Peyer's patch (tissue), 4 donors: ENCODE data around the gene CBLB. TPM values are rescaled to one million over a fixed set of nuclear protein-coding genes. Genes with fewer than 3 reads are reported as not detected.

Experiments
- DNase-seq, 3 donors: peaks; one replicate each; pipeline ENCODE4 v3.0.0-alpha.2; 2017 to 2019
- H3K27ac ChIP-seq, 4 donors: fragments of 200-600 bp; sonication (generic); one replicate each; pipeline ENCODE4 v1.5.1; 2016 to 2019
- H3K27me3 ChIP-seq, 2 donors: fragments of 200-600 bp; sonication (generic); one replicate each; pipeline ENCODE4 v1.5.1; 2019
- H3K36me3 ChIP-seq, 3 donors: fragments of 200-600 bp; sonication (generic); one replicate each; pipeline ENCODE4 v1.5.1; 2016 to 2019
- H3K4me1 ChIP-seq, 4 donors: fragments of 200-600 bp; sonication (generic); one replicate each; pipeline ENCODE4 v1.5.1; 2016 to 2019
- H3K4me3 ChIP-seq, 4 donors: fragments of 200-600 bp; sonication (generic); 1 replicate in 3 of 4; 2 replicates in 1 of 4; pipeline ENCODE4 v1.5.1; 2016 to 2019; ENCODE audit warnings: mild to moderate bottlenecking in 1 of 4
- H3K9me3 ChIP-seq, 4 donors: fragments of 200-600 bp; sonication (generic); one replicate each; pipeline ENCODE4 v1.5.1; 2016 to 2019; ENCODE audit warnings: mild to moderate bottlenecking in 1 of 4
- CTCF ChIP-seq, 6 experiments: fragments of 450-650 bp in 4 of 6; fragments of 200-600 bp in 2 of 6; sonication (generic) in 1 of 6; IDR thresholded peaks; one replicate each; pipeline ENCODE4 v1.5.1; 2017 to 2019; ENCODE audit warnings: antibody characterized with exemption in 6 of 6, mild to moderate bottlenecking in 3 of 6, moderate library complexity in 1 of 6
- POLR2A ChIP-seq, 2 donors: fragments of 450-650 bp; IDR thresholded peaks; one replicate each; pipeline ENCODE4 v1.5.1; 2017; ENCODE audit warnings: antibody characterized with exemption in 2 of 2, mild to moderate bottlenecking in 2 of 2, moderate library complexity in 2 of 2
- total RNA-seq, 4 donors: library from RNA; depleted of rRNA; stranded (reverse); fragments of >200 nt; gene quantifications; one replicate each; pipeline ENCODE4 v1.1.0, GENCODE V29; 2016

Gene CBLB
- total RNA-seq, 4 donors from 2014 or later: 58.6 to 112 (median 84.5) TPM

GRCh38 chr3:105791919-105792786, 76.7 kb downstream of the CBLB start:
- DNase-seq: peak in 2 of 3 donors; percentile 37 to 81
- Histone ChIP-seq H3K4me1 (no peaks in the 10 kb centered on the region), H3K27me3 (no peaks in the 10 kb centered on the region), H3K9me3 (no peaks in the 10 kb centered on the region), H3K4me3 (no peak overlapping the region), H3K36me3 (no peaks in the 10 kb centered on the region), H3K27ac (peak overlapping the region in 3 of 4 donors; percentile 19 to 58 (median 51))
- no peak for TF ChIP-seq CTCF (IDR thresholded peaks at IDR 0.05)
- TF ChIP-seq POLR2A (IDR thresholded peaks at IDR 0.05): no peak

- no peaks in the 10 kb centered on the region for H3K4me1 ChIP-seq
- H3K27ac ChIP-seq: peak overlapping the region in 2 of 4 donors; percentile 11 to 51
- no peak overlapping the region for H3K4me3 ChIP-seq
- DNase-seq: no peak
- TF ChIP-seq CTCF (IDR thresholded peaks at IDR 0.05): no peak
- TF ChIP-seq POLR2A (IDR thresholded peaks at IDR 0.05): no peak
- no peaks in the 10 kb centered on the region for H3K36me3 ChIP-seq
- H3K27me3 ChIP-seq: no peaks in the 10 kb centered on the region
- no peaks in the 10 kb centered on the region for H3K9me3 ChIP-seq
These were observed 77.7 kb downstream of the CBLB start for GRCh38 chr3:105791131-105791530.

DNA sequence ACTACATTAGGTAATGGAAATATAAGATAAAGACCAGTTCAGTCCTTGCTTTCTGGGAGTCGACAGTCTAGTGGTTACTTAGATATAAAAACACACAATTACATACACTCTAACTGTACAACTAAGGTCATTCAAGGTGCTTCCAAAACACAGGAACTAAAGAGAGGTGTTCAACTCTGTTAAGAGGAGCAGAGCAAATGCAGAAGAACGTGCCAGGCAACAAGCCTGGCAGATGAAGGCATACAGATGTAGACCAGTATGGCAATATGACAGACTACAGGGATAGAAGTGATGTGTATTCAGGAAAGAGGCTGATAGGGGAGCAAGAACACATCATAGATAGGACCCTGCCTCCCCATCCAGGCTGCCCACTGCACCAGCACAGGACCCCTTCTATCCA, 78.3 kb downstream of the CBLB start:
- Histone ChIP-seq H3K4me3 (no peak overlapping the region), H3K36me3 (no peaks in the 10 kb centered on the region), H3K27ac (peak overlapping the region in 3 of 4 donors; percentile 11 to 51 (median 17)), H3K27me3 (no peaks in the 10 kb centered on the region), H3K9me3 (no peaks in the 10 kb centered on the region), H3K4me1 (no peaks in the 10 kb centered on the region)
- no peak for DNase-seq
- TF ChIP-seq POLR2A (IDR thresholded peaks at IDR 0.05) (no peak), CTCF (IDR thresholded peaks at IDR 0.05) (no peak)

DNA sequence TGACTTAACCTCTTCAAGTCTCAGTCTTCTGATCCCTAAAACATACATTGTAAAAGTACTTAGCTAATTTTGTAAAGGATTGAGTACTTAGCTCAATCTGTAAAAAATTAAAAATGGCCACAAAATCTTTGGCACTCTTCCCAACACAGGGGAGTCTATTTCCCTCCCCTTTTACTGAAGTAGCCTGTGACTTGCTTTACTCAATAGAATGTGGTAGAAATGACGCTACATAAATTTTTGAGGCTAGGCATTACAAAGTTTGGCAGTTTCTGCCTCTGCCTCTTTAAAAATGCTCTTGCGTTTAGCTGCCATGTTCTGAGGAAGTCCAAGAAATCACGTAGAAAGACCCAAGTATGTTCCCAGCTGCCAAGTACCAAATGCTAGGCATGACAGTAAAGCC, 80.2 kb downstream of the CBLB start:
- Histone ChIP-seq H3K36me3 (no peaks in the 10 kb centered on the region), H3K4me1 (no peaks in the 10 kb centered on the region), H3K4me3 (no peak overlapping the region), H3K27me3 (no peaks in the 10 kb centered on the region), H3K27ac (no peak overlapping the region), H3K9me3 (no peaks in the 10 kb centered on the region)
- DNase-seq: no peak
- TF ChIP-seq CTCF (IDR thresholded peaks at IDR 0.05) (no peak), POLR2A (IDR thresholded peaks at IDR 0.05) (no peak)

GRCh38 chr3:105787453-105787852, 81.4 kb downstream of the CBLB start:
- Histone ChIP-seq H3K4me3 (no peak overlapping the region), H3K9me3 (no peaks in the 10 kb centered on the region), H3K4me1 (no peaks in the 10 kb centered on the region), H3K27ac (no peak overlapping the region), H3K36me3 (no peaks in the 10 kb centered on the region), H3K27me3 (no peaks in the 10 kb centered on the region)
- no peak for DNase-seq
- TF ChIP-seq POLR2A (IDR thresholded peaks at IDR 0.05) (no peak), CTCF (IDR thresholded peaks at IDR 0.05) (no peak)
